Measurements from ENCODE around the gene ST8SIA5. TPM values are rescaled to one million over a fixed set of nuclear protein-coding genes. Genes with fewer than 3 reads are reported as not detected.

ST8SIA5 gene
- total RNA-seq, 2 donors from 2014 or later, result 0.14 TPM; not detected in 1

DNA sequence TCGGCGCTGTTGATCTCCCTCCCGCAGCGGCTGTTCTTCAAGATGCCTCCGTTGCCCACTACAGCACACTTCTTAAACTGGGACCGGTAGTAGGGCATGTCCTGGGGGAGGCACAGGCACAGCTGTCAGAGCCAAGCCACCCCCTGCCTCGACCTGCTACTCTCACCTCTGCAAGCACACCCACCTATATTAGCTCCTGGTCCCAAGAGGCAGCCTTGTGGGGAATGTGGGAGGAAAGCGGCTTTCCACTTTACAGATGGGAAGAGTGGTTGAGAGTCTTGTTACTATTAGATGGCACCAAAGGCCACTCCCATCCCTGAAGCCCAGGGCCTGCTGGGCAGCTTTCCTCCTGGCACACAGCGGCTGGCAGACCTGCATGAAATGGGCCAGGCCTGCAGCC is 70.7 kb downstream of the ST8SIA5 start:
- no peaks in the 10 kb centered on the region for H3K4me1 ChIP-seq (ENCODE audit: control insufficient read depth in 1 of 2, low read depth in 2 of 2)
- no peaks in the 10 kb centered on the region for H3K9me3 ChIP-seq
- no peak overlapping the region for H3K27ac ChIP-seq
- DNase-seq (ENCODE audit: low spot score) (no peak), ATAC-seq (ENCODE audit: insufficient number of reproducible peaks, low FRiP score, low read depth) (no peak)
- no peaks in the 10 kb centered on the region for H3K27me3 ChIP-seq (replicated peaks; ENCODE audit: insufficient read depth)
- TF ChIP-seq, protein P1, sequence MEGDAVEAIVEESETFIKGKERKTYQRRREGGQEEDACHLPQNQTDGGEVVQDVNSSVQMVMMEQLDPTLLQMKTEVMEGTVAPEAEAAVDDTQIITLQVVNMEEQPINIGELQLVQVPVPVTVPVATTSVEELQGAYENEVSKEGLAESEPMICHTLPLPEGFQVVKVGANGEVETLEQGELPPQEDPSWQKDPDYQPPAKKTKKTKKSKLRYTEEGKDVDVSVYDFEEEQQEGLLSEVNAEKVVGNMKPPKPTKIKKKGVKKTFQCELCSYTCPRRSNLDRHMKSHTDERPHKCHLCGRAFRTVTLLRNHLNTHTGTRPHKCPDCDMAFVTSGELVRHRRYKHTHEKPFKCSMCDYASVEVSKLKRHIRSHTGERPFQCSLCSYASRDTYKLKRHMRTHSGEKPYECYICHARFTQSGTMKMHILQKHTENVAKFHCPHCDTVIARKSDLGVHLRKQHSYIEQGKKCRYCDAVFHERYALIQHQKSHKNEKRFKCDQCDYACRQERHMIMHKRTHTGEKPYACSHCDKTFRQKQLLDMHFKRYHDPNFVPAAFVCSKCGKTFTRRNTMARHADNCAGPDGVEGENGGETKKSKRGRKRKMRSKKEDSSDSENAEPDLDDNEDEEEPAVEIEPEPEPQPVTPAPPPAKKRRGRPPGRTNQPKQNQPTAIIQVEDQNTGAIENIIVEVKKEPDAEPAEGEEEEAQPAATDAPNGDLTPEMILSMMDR (IDR thresholded peaks at IDR 0.05), result no peak
- H3K4me3 ChIP-seq, result no peak overlapping the region
- no peaks in the 10 kb centered on the region for H3K36me3 ChIP-seq

DNA sequence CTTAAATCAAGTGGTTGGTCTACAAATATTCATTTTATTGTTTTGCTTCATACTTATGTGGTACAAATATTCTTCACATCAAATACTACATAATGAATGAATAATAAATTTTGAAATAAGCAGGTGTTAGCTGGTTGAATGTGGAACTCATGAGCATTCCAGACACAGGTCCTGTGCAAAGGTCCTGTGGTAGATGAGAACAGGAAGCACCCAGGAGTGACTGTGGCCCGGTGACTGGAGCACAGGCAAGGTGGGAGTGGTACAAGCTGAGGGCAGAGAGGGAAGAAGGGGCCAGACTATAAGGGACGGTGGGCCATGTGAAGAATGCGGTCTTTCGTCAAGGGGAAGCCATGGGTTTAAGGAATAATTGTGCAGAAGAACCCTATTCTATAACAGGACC is 73.6 kb downstream of the ST8SIA5 start:
- TF ChIP-seq, protein P1 (IDR thresholded peaks at IDR 0.05), result no peak
- Histone ChIP-seq H3K4me1 (ENCODE audit: control insufficient read depth in 1 of 2, low read depth in 2 of 2) (no peaks in the 10 kb centered on the region), H3K36me3 (no peaks in the 10 kb centered on the region), H3K27ac (no peak overlapping the region), H3K27me3 (replicated peaks; ENCODE audit: insufficient read depth) (no peaks in the 10 kb centered on the region), H3K9me3 (no peaks in the 10 kb centered on the region), H3K4me3 (no peak overlapping the region)
- DNase-seq (ENCODE audit: low spot score) (no peak), ATAC-seq (ENCODE audit: insufficient number of reproducible peaks, low FRiP score, low read depth) (no peak)

DNA sequence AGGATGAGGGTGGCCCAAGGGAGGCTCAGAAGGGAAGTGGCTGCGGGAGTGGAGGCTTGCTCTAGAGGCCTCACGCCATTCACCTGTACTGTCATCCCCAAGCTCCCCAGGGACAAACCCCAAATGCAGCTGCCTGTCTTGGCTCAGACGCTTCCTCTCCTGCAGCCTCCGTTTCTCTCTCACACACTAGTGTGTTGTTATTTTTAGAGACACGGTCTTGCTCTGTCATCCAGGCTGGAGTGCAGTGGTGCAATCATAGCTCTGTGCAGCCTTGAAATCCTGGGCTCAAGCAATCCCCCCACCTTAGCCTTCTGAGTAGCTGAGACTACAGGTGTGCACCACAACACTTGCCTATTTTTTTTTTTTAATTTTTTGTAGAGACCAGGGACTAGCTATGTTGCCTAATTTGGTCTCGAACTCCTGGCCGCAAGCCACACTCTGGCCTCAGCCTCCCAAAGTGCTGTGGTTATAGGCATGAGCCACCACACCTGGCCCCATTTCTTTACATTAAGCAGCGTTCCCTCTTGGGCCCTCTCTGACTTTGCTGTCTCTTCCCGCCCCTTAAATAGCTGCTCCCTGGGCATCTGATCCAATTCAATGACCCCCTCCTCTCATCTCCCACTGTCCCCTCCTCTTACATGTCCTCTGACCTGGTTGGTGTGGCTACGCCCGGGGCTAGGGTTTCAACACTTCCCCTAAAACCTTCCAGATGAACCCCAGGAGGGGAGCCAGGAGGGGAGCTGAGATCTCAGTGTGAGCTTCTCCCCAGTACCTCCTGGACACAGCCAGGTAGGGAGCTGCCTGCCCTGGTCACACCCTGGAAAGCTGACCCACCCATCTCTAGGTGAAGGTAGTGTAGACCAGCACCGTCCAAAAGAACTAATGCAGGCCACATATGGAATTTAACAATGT is 75.8 kb downstream of the ST8SIA5 start:
- Histone ChIP-seq H3K4me3 (no peak overlapping the region), H3K9me3 (no peaks in the 10 kb centered on the region), H3K27ac (no peak overlapping the region), H3K27me3 (replicated peaks; ENCODE audit: insufficient read depth) (no peaks in the 10 kb centered on the region), H3K36me3 (no peaks in the 10 kb centered on the region), H3K4me1 (ENCODE audit: control insufficient read depth in 1 of 2, low read depth in 2 of 2) (no peaks in the 10 kb centered on the region)
- no peak for ATAC-seq (ENCODE audit: insufficient number of reproducible peaks, low FRiP score, low read depth)
- TF ChIP-seq, protein P1 (IDR thresholded peaks at IDR 0.05), result no peak
- DNase-seq (ENCODE audit: low spot score), result no peak

DNA sequence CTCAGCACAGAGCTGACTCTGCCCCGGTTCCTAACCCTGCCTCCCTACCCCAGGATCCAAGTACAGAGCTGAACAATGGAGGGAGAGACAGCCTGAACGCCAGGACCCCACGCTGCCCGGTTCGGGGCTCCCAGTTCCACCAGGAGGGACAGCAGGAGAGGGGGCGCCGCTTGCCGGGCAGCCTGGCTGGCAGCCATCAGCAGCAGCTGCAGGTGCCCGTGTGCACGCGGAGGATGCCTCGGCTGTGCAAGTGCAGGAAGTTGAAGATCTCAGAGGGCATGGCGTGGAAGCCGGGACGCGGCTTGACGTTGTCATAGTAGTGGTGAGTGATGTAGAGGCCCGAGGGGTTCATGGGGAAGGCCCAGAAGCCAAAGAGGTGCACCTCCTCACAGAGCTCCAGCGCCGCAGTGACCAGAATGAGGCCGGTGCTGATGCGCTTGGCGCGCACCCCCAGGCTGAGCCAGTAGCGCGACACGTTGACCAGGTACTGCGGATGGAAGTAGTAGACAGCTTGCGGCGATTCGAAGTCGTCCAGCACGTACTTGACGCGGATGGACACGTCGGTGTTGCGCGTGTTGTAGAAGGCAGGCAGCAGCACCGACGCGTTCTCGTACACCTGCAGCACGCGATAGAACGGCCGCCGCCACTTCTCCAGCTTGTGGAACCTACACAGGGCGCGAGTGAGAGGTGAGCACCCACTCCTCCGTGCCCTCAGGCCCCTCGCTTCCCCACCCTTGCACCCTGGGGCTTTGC is 76.8 kb downstream of the ST8SIA5 start:
- no peak for ATAC-seq (ENCODE audit: insufficient number of reproducible peaks, low FRiP score, low read depth)
- DNase-seq (ENCODE audit: low spot score), result no peak
- H3K36me3 ChIP-seq, result no peaks in the 10 kb centered on the region

More for the DNA sequence above, 76.8 kb downstream of the ST8SIA5 start:
- TF ChIP-seq, protein P1 (IDR thresholded peaks at IDR 0.05), result no peak
- Histone ChIP-seq H3K4me1 (ENCODE audit: control insufficient read depth in 1 of 2, low read depth in 2 of 2) (no peaks in the 10 kb centered on the region), H3K4me3 (no peak overlapping the region), H3K9me3 (no peaks in the 10 kb centered on the region), H3K27ac (no peak overlapping the region), H3K27me3 (replicated peaks; ENCODE audit: insufficient read depth) (no peaks in the 10 kb centered on the region)
